ENCODE results near the gene ST3GAL3. TPM values are rescaled to one million over a fixed set of nuclear protein-coding genes. Genes with fewer than 3 reads are reported as not detected.

Gene ST3GAL3
- polyA plus RNA-seq, 1 donor (not counting 4 experiments of a cell fraction or from before 2014, with no cell fraction given): 10.0 TPM

DNA sequence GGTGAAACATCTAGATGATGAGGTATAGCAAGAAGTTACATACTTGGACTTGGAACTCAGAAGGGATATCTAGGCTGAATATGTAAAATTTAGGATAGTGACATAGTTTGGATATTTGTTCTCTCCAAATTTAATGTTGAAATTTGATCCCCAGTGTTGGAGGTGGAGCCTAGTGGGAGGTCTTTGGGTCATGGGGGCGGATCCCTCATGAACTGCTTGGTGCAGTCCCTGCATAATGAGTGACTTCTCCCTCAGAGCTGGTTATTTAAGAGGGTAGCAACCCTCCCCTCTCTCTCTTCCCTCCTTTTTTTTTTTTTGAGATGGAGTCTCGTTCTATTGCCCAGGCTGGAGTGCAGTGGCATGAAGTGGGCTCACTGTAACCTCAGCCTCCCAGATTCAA, 15.5 kb downstream of the ST3GAL3 start:
- H4K20me1 ChIP-seq (ENCODE audit: control insufficient read depth, extremely low read depth, insufficient read depth, low read length): no peaks in the 10 kb centered on the region
- no peak overlapping the region for H3K9ac ChIP-seq (ENCODE audit: control insufficient read depth, extremely low read depth, insufficient read depth, low read length)
- H3K9me1 ChIP-seq (ENCODE audit: control insufficient read depth, extremely low read depth, insufficient read depth, low read length): no peaks in the 10 kb centered on the region
- no peaks in the 10 kb centered on the region for H3K4me1 ChIP-seq (ENCODE audit: control insufficient read depth, extremely low read depth, insufficient read depth, low read length)
- H3K36me3 ChIP-seq (ENCODE audit: control insufficient read depth in 2 of 2, extremely low read depth in 1 of 2, insufficient read depth in 2 of 2, low read length in 2 of 2): no peaks in the 10 kb centered on the region
- H3K27me3 ChIP-seq (ENCODE audit: control insufficient read depth, extremely low read depth, insufficient read depth, low read length): no peaks in the 10 kb centered on the region
- no peak overlapping the region for H3K27ac ChIP-seq (ENCODE audit: control insufficient read depth, insufficient read depth, low read length)
- TF ChIP-seq, protein P1, sequence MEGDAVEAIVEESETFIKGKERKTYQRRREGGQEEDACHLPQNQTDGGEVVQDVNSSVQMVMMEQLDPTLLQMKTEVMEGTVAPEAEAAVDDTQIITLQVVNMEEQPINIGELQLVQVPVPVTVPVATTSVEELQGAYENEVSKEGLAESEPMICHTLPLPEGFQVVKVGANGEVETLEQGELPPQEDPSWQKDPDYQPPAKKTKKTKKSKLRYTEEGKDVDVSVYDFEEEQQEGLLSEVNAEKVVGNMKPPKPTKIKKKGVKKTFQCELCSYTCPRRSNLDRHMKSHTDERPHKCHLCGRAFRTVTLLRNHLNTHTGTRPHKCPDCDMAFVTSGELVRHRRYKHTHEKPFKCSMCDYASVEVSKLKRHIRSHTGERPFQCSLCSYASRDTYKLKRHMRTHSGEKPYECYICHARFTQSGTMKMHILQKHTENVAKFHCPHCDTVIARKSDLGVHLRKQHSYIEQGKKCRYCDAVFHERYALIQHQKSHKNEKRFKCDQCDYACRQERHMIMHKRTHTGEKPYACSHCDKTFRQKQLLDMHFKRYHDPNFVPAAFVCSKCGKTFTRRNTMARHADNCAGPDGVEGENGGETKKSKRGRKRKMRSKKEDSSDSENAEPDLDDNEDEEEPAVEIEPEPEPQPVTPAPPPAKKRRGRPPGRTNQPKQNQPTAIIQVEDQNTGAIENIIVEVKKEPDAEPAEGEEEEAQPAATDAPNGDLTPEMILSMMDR (optimal IDR thresholded peaks at IDR 0.05 in 1 of 3, IDR thresholded peaks at IDR 0.05 in 1 of 3, conservative IDR thresholded peaks at IDR 0.05 in 1 of 3; ENCODE audit: extremely low read depth in 1 of 3, insufficient read depth in 2 of 3, low read length in 3 of 3): no peak
- no peak for TF ChIP-seq EZH2 (IDR thresholded peaks at IDR 0.05; ENCODE audit: low read length)
- dilution Hi-C loops (cut with MboI; ENCODE audit: extremely low pct_ligation_motif_present, low sequenced_read_pairs): loop anchor here (25.0 kb wide), 1 partner anchor 214 kb away; the partner anchor contains the start of genes ARTN and IPO13
- no peak overlapping the region for H3K4me3 ChIP-seq (ENCODE audit: control insufficient read depth in 2 of 3, extremely low read depth in 1 of 3, insufficient read depth in 2 of 3, low read depth in 1 of 3, low read length in 3 of 3)
- no peak overlapping the region for H3K4me2 ChIP-seq (ENCODE audit: control insufficient read depth, extremely low read depth, insufficient read depth, low read depth, low read length)
- DNase-seq (ENCODE audit: low read depth, low spot score): no peak
- H2AFZ ChIP-seq (ENCODE audit: control insufficient read depth, low read length): no peak overlapping the region
- FAIRE-seq: no peak
- no peaks in the 10 kb centered on the region for H3K9me3 ChIP-seq (ENCODE audit: control insufficient read depth, low read depth, low read length)
- no peaks in the 10 kb centered on the region for H3K79me2 ChIP-seq (ENCODE audit: control insufficient read depth, insufficient read depth, low read length)

DNA sequence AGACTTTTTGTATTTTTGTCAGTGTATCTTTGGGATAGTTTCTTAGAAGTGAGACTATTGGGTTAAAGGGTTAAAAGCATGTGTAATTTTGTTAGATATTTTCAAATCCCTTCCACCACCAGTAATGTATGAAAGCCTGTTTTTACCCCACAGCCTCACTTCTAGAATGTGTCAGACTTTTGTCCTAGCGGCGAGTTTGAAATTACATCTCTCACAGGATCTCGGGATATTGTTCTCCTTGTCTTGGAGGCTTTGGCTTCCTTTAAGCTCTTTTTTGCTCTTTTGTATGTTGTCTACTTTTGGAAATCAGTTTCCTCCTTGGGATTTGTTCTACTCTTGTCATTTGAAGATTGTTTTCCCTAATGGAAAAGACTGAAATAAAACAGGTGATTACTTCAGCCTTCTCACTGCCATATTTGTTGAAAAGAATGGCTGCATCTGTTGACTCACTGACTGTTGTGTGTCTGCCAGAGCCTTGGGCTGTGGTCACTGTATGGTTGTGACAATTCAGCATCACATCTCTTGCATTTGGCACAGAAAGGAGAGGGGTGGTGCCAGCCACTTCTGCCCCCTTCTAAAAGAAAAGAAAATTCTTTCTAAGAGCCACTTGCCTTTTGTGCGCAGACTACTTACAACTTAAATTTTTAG, 22.6 kb downstream of the ST3GAL3 start:
- no peaks in the 10 kb centered on the region for H4K20me1 ChIP-seq (ENCODE audit: control insufficient read depth, extremely low read depth, insufficient read depth, low read length)
- DNase-seq (ENCODE audit: low read depth, low spot score): no peak

More for the DNA sequence above, 22.6 kb downstream of the ST3GAL3 start:
- Histone ChIP-seq H3K27me3 (ENCODE audit: control insufficient read depth, extremely low read depth, insufficient read depth, low read length) (no peaks in the 10 kb centered on the region), H3K79me2 (ENCODE audit: control insufficient read depth, insufficient read depth, low read length) (peaks cover 4% of the 10 kb centered on the region), H3K4me3 (ENCODE audit: control insufficient read depth in 2 of 3, extremely low read depth in 1 of 3, insufficient read depth in 2 of 3, low read depth in 1 of 3, low read length in 3 of 3) (no peak overlapping the region), H3K4me2 (ENCODE audit: control insufficient read depth, extremely low read depth, insufficient read depth, low read depth, low read length) (no peak overlapping the region), H3K9me1 (ENCODE audit: control insufficient read depth, extremely low read depth, insufficient read depth, low read length) (no peaks in the 10 kb centered on the region), H3K4me1 (ENCODE audit: control insufficient read depth, extremely low read depth, insufficient read depth, low read length) (peaks cover 7% of the 10 kb centered on the region), H3K27ac (ENCODE audit: control insufficient read depth, insufficient read depth, low read length) (no peak overlapping the region), H2AFZ (ENCODE audit: control insufficient read depth, low read length) (no peak overlapping the region), H3K9ac (ENCODE audit: control insufficient read depth, extremely low read depth, insufficient read depth, low read length) (no peak overlapping the region), H3K9me3 (ENCODE audit: control insufficient read depth, low read depth, low read length) (no peaks in the 10 kb centered on the region), H3K36me3 (ENCODE audit: control insufficient read depth in 2 of 2, extremely low read depth in 1 of 2, insufficient read depth in 2 of 2, low read length in 2 of 2) (no peaks in the 10 kb centered on the region)
- FAIRE-seq: no peak
- TF ChIP-seq, protein P1 (optimal IDR thresholded peaks at IDR 0.05 in 1 of 3, IDR thresholded peaks at IDR 0.05 in 1 of 3, conservative IDR thresholded peaks at IDR 0.05 in 1 of 3; ENCODE audit: extremely low read depth in 1 of 3, insufficient read depth in 2 of 3, low read length in 3 of 3): no peak
- TF ChIP-seq EZH2 (IDR thresholded peaks at IDR 0.05; ENCODE audit: low read length): no peak
- dilution Hi-C loops (cut with MboI; ENCODE audit: extremely low pct_ligation_motif_present, low sequenced_read_pairs): no loop called here

All from keratinocyte (primary cell).